Right lobe of liver (tissue), 6 donors: ENCODE measurements around the gene FABP1. TPM values are rescaled to one million over a fixed set of nuclear protein-coding genes. Genes with fewer than 3 reads are reported as not detected.

Source experiments
- ATAC-seq, 4 donors: fragments of 200-7000 bp; cut with Tn5 transposase; one replicate each; pipeline ENCODE4 v1.9.1; 2020; ENCODE audit warnings: mild to moderate bottlenecking in 4 of 4, moderate library complexity in 4 of 4
- DNase-seq, 3 donors: peaks; one replicate each; pipeline ENCODE4 v3.0.0-alpha.2; 2020
- H3K27ac ChIP-seq, 3 donors: fragments of 200-600 bp; one replicate each; pipeline ENCODE4 v1.8.0; 2022
- H3K27me3 ChIP-seq, 2 donors: fragments of 200-600 bp; one replicate each; pipeline ENCODE4 v1.8.0; 2022
- H3K36me3 ChIP-seq, 4 donors: fragments of 200-600 bp; sonication (generic) in 1 of 4; one replicate each; pipeline versions ENCODE4 v1.5.1 to v1.8.0; 2017 to 2022; ENCODE audit warnings: control low read depth in 1 of 4
- H3K4me1 ChIP-seq, 4 donors: fragments of 200-600 bp; sonication (generic) in 1 of 4; one replicate each; pipeline versions ENCODE4 v1.5.1 to v1.8.0; 2017 to 2022; ENCODE audit warnings: control low read depth in 1 of 4
- H3K4me3 ChIP-seq, 3 donors: fragments of 200-600 bp; one replicate each; pipeline ENCODE4 v1.8.0; 2022
- H3K9me3 ChIP-seq, 4 donors: fragments of 200-600 bp; sonication (generic) in 1 of 4; one replicate each; pipeline versions ENCODE4 v1.5.1 to v1.8.0; 2017 to 2022; ENCODE audit warnings: control low read depth in 1 of 4
- CTCF ChIP-seq, 4 donors: fragments of 200-600 bp in 3 of 4; fragments of 450-650 bp in 1 of 4; IDR thresholded peaks; one replicate each; pipeline versions ENCODE4 v1.5.1 to v1.8.0; 2016 to 2022; ENCODE audit warnings: antibody characterized with exemption in 4 of 4, mild to moderate bottlenecking in 2 of 4
- POLR2A ChIP-seq: fragments of 450-650 bp; IDR thresholded peaks from one replicate; pipeline ENCODE4 v1.6.1; 2017; ENCODE audit warnings: antibody characterized with exemption, mild to moderate bottlenecking
- WGBS: methylation state at CpG from one replicate; pipeline ENCODE4 v1.1.6; 2018; ENCODE audit warnings: low coverage, low lambda C conversion rate; ENCODE audit not compliant: insufficient coverage; ENCODE audit errors: missing lambda C conversion rate; 5-methylcytosine and 5-hydroxymethylcytosine counted together
- intact Hi-C, 2 donors: fragments of 100-400 bp; cut with DNase I; formaldehyde crosslinking; loops; one replicate each; pipeline versions ENCODE4 v1.11.2 to v1.14.1; 2022
- total RNA-seq, 6 experiments: library from RNA; depleted of rRNA in 2 of 6; stranded (reverse); fragments of >200 nt in 2 of 6; fragmentation: NEBNext Ultra II Directional in 3 of 6; extraction: Animal tissue kit (Norgen Biotek cat#: 25700) in 3 of 6; gene quantifications; one replicate each; pipeline versions ENCODE4 v1.1.0 to v1.2.4, GENCODE V29; 2016 to 2023
- donor health status: DM: no; HTN: yes; CAD: no.
- donor health status: DM: no; HTN: no; CAD: no.
- donor health status: DM: no; HTN: no; CAD: no.
- donor health status: DM: no; HTN: yes; CAD: no.
- donor health status: DM: no; HTN: yes; CAD: no.

FABP1 gene
- total RNA-seq, 6 experiments from 2014 or later: 326 to 1,933 (median 908) TPM

GRCh38 chr2:88099798-88100488 is 27.9 kb downstream of the FABP1 start:
- intact Hi-C loops: no loop called here
- no peak for DNase-seq
- H3K36me3 ChIP-seq: no peaks in the 10 kb centered on the region
- H3K4me1 ChIP-seq: peaks cover 0 to 12% (median 3%) of the 10 kb centered on the region in 4 donors
- H3K4me3 ChIP-seq: no peak overlapping the region
- H3K9me3 ChIP-seq: no peaks in the 10 kb centered on the region
- H3K27ac ChIP-seq: peak overlapping the region in 1 of 3 donors; percentile 56
- 39% methylated on average over 5 of the region's 5 CpGs for WGBS
- no peaks in the 10 kb centered on the region for H3K27me3 ChIP-seq
- peak; percentile 43 to 78 (median 64) for ATAC-seq
- TF ChIP-seq CTCF (IDR thresholded peaks at IDR 0.05) (no peak), POLR2A (no peak)

DNA sequence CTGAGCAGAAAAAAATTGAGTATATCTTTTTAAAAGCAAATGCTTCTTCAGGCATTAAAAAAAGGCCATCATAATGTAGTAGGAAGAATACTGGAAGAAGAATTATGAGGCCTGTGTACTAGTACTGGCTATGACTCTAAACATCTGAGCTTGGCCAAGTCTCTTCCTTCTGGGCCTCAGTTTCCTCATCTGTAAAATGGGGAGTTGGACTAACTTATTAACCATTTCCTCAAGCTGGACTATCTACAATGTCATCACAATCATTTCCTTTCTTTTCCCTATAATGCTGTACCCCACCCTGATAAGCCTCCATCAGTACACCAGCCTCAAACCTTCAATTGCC is 29.3 kb downstream of the FABP1 start:
- no peak overlapping the region for H3K27ac ChIP-seq
- peaks cover 0 to 12% (median 3%) of the 10 kb centered on the region in 4 donors for H3K4me1 ChIP-seq
- no peaks in the 10 kb centered on the region for H3K27me3 ChIP-seq
- H3K4me3 ChIP-seq: no peak overlapping the region
- TF ChIP-seq CTCF (IDR thresholded peaks at IDR 0.05) (no peak), POLR2A (no peak)
- no peaks in the 10 kb centered on the region for H3K36me3 ChIP-seq
- DNase-seq (no peak), ATAC-seq (no peak)
- intact Hi-C loops: no loop called here
- H3K9me3 ChIP-seq: no peaks in the 10 kb centered on the region

DNA sequence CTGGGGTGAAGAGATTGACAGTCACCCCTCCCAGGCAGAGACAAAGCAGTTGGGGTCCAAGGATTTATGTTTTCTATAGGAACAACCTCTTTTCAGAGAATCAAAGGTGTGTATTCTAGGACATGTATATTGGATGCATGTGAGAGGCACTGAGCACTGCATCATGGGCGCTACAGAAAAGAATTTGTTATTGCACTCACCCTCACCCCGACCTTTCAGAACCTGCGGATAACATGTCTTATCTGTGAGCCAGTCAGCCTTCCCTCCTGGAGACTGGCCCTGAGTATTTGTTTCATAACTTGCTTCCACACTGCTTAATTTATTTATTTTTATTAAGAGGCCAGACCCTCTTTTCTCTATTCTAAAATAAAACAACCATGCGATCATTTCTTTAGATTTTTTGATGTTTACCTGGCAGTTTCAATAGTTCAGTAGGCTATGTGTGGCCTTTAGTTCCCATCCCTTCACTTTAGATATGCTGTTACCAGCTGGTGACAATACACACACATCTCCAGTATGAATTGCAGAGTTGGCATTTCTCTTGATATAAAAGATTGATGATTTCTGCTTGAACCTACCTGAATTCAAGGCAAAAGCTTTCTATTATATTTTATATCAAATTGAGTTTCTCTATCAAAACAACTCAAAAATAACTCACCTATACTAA is 29.8 kb downstream of the FABP1 start:
- no peak overlapping the region for H3K27ac ChIP-seq
- peaks cover 0 to 12% (median 3%) of the 10 kb centered on the region in 4 donors for H3K4me1 ChIP-seq
- no peaks in the 10 kb centered on the region for H3K27me3 ChIP-seq
- no peaks in the 10 kb centered on the region for H3K36me3 ChIP-seq
- intact Hi-C loops: no loop called here
- WGBS: 53% methylated on average over 4 of the region's 4 CpGs
- H3K9me3 ChIP-seq: no peaks in the 10 kb centered on the region
- ATAC-seq: no peak
- no peak for TF ChIP-seq CTCF (IDR thresholded peaks at IDR 0.05)
- TF ChIP-seq POLR2A: no peak
- DNase-seq: no peak
- H3K4me3 ChIP-seq: no peak overlapping the region

- Histone ChIP-seq H3K4me3 (no peak overlapping the region), H3K4me1 (peaks cover 0 to 12% (median 3%) of the 10 kb centered on the region in 4 donors), H3K27ac (no peak overlapping the region), H3K36me3 (no peaks in the 10 kb centered on the region), H3K9me3 (no peaks in the 10 kb centered on the region), H3K27me3 (no peaks in the 10 kb centered on the region)
- WGBS: 80% methylated on average over 1 of the region's 3 CpGs
- no peak for TF ChIP-seq CTCF (IDR thresholded peaks at IDR 0.05)
- TF ChIP-seq POLR2A: no peak
- no peak for DNase-seq
- no peak for ATAC-seq
- intact Hi-C loops: no loop called here
Measured at GRCh38 chr2:88097192-88097591, 30.7 kb downstream of the FABP1 start.
